Nephron progenitor cell (in vitro differentiated cells): ENCODE results near the gene MYLK4.

ENCODE experiments used
- DNase-seq: peaks from one replicate; pipeline ENCODE4 v3.0.0; 2021
- H3K27ac Mint-ChIP-seq: 2 replicates; pipeline ENCODE4 v1.8.0; 2021; ENCODE audit warnings: mild to moderate bottlenecking, moderate library complexity, mixed read lengths
- H3K27me3 Mint-ChIP-seq: 2 replicates; pipeline ENCODE4 v1.8.0; 2021; ENCODE audit warnings: mild to moderate bottlenecking, low read depth, mixed read lengths; ENCODE audit not compliant: poor library complexity
- H3K36me3 Mint-ChIP-seq: 2 replicates; pipeline ENCODE4 v1.8.0; 2021; ENCODE audit warnings: low read depth, mixed read lengths
- H3K4me1 Mint-ChIP-seq: 2 replicates; pipeline ENCODE4 v1.8.0; 2021; ENCODE audit warnings: mixed read lengths
- H3K4me3 Mint-ChIP-seq: 2 replicates; pipeline ENCODE4 v1.8.0; 2021; ENCODE audit warnings: mild to moderate bottlenecking, moderate library complexity, mixed read lengths
- H3K9me3 Mint-ChIP-seq: 2 replicates; pipeline ENCODE4 v1.8.0; 2021; ENCODE audit warnings: mild to moderate bottlenecking, moderate library complexity, mixed read lengths
- CTCF ChIP-seq: fragments of 200-600 bp; sonication (generic); IDR thresholded peaks from 2 replicates; pipeline ENCODE4 v1.5.0; 2021; ENCODE audit warnings: antibody characterized with exemption

Gene MYLK4

GRCh38 chr6:2766767-2767656, 16.3 kb upstream of the MYLK4 start:
- no peak for DNase-seq
- peaks cover 9% of the 10 kb centered on the region for H3K9me3 Mint-ChIP-seq
- H3K27ac Mint-ChIP-seq = no peak overlapping the region
- no peaks in the 10 kb centered on the region for H3K27me3 Mint-ChIP-seq
- peak overlapping the region; percentile 82 for H3K4me3 Mint-ChIP-seq
- peaks cover 55% of the 10 kb centered on the region for H3K4me1 Mint-ChIP-seq
- no peak for TF ChIP-seq CTCF
- H3K36me3 Mint-ChIP-seq = peaks cover 26% of the 10 kb centered on the region

- peak; percentile 71 for DNase-seq
- H3K36me3 Mint-ChIP-seq = peaks cover 20% of the 10 kb centered on the region
- no peak for TF ChIP-seq CTCF
- peaks cover 9% of the 10 kb centered on the region for H3K9me3 Mint-ChIP-seq
- peak overlapping the region; percentile 82 for H3K4me3 Mint-ChIP-seq
- peaks cover 53% of the 10 kb centered on the region for H3K4me1 Mint-ChIP-seq
- H3K27ac Mint-ChIP-seq = peak overlapping the region; percentile 61
- H3K27me3 Mint-ChIP-seq = no peaks in the 10 kb centered on the region
Measured at GRCh38 chr6:2765896-2766766, 15.4 kb upstream of the MYLK4 start.

- DNase-seq = peak; percentile 93
- Mint-ChIP-seq H3K4me1 (peaks cover 46% of the 10 kb centered on the region), H3K36me3 (peaks cover 13% of the 10 kb centered on the region), H3K4me3 (peak within 1 kb of the TSS; percentile 85), H3K27ac (peak within 1 kb of the TSS; percentile 99), H3K27me3 (no peaks in the 10 kb centered on the region), H3K9me3 (peaks cover 9% of the 10 kb centered on the region)
- TF ChIP-seq CTCF = peak; percentile 44
Measured at GRCh38 chr6:2765166-2765895, 14.6 kb upstream of the MYLK4 start, which contains the start of gene WRNIP1. Gene WRNIP1, plus strand, starts transcription at chr6:2765393. Its CDS starts 230 bp downstream, at chr6:2765623.

- no peak for DNase-seq
- H3K4me3 Mint-ChIP-seq = peak overlapping the region; percentile 85
- H3K27me3 Mint-ChIP-seq = no peaks in the 10 kb centered on the region
- peaks cover 7% of the 10 kb centered on the region for H3K36me3 Mint-ChIP-seq
- H3K9me3 Mint-ChIP-seq = peaks cover 9% of the 10 kb centered on the region
- no peak for TF ChIP-seq CTCF
- peaks cover 40% of the 10 kb centered on the region for H3K4me1 Mint-ChIP-seq
- H3K27ac Mint-ChIP-seq = peak overlapping the region; percentile 99
Measured at GRCh38 chr6:2764610-2765165, 14.0 kb upstream of the MYLK4 start.

GRCh38 chr6:2763876-2764540, 13.3 kb upstream of the MYLK4 start:
- peaks cover 5% of the 10 kb centered on the region for H3K36me3 Mint-ChIP-seq
- H3K27ac Mint-ChIP-seq = no peak overlapping the region
- H3K9me3 Mint-ChIP-seq = peaks cover 9% of the 10 kb centered on the region
- peaks cover 33% of the 10 kb centered on the region for H3K4me1 Mint-ChIP-seq
- no peaks in the 10 kb centered on the region for H3K27me3 Mint-ChIP-seq
- TF ChIP-seq CTCF = no peak
- DNase-seq = no peak
- H3K4me3 Mint-ChIP-seq = peak overlapping the region; percentile 85
